Measurements from ENCODE around the gene CAMK1G. TPM values are rescaled to one million over a fixed set of nuclear protein-coding genes. Genes with fewer than 3 reads are reported as not detected.

Gene CAMK1G
- total RNA-seq, 1 experiment from 2014 or later, result not detected

DNA sequence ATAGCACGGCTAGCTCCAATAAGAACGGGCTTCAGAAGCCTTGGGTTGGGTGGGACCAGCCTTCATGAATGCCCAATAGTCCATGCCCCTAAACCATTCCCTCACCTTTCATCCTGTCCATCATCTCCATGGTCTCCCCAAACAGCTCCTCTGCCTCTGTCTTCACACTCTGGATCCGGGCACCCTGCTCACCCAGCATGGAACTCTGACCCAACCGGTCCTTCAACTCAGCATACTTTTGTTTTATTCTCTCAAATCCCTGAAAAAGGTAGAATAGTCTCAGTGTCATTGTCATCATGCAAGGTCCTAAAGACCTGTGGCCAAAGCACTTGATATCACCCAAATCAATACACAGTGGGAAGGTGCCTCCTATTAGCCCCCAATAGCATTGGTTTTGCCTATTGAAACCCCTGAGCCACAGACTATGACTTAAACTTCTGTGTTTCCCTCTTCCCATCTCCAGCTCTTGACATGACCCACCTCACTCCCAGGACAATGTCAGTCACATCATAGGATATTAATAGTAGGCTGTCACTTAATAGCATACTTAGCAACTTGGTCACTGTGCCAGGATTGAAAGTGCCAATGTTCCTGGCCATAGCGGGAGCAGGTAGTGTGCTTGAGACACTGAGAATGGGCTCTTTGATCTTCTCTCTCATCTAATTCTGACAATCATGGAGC lies 33.0 kb downstream of the CAMK1G start:
- H3K4me3 Mint-ChIP-seq (ENCODE audit: unreplicated experiment), result no peak overlapping the region
- H3K36me3 Mint-ChIP-seq (ENCODE audit: insufficient read depth, unreplicated experiment), result peaks cover 100% of the 10 kb centered on the region
- no peaks in the 10 kb centered on the region for H3K27me3 Mint-ChIP-seq (ENCODE audit: insufficient read depth, unreplicated experiment)
- H3K4me1 Mint-ChIP-seq (ENCODE audit: insufficient read depth, unreplicated experiment), result peaks cover 32% of the 10 kb centered on the region
- DNase-seq (ENCODE audit: unreplicated experiment), result no peak
- intact Hi-C loops (cut with micrococcal nuclease), result no loop called here
- TF ChIP-seq, protein P1, sequence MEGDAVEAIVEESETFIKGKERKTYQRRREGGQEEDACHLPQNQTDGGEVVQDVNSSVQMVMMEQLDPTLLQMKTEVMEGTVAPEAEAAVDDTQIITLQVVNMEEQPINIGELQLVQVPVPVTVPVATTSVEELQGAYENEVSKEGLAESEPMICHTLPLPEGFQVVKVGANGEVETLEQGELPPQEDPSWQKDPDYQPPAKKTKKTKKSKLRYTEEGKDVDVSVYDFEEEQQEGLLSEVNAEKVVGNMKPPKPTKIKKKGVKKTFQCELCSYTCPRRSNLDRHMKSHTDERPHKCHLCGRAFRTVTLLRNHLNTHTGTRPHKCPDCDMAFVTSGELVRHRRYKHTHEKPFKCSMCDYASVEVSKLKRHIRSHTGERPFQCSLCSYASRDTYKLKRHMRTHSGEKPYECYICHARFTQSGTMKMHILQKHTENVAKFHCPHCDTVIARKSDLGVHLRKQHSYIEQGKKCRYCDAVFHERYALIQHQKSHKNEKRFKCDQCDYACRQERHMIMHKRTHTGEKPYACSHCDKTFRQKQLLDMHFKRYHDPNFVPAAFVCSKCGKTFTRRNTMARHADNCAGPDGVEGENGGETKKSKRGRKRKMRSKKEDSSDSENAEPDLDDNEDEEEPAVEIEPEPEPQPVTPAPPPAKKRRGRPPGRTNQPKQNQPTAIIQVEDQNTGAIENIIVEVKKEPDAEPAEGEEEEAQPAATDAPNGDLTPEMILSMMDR (IDR thresholded peaks at IDR 0.05; ENCODE audit: unreplicated experiment), result no peak
- H3K27ac Mint-ChIP-seq (ENCODE audit: low read depth, unreplicated experiment), result peak overlapping the region; percentile 36
- no TSS peak for BruUV-seq (replicated peaks)
- POLR2A ChIA-PET, result interaction anchor here (0.6 to 6.7 kb wide), 8 partner anchors 9 to 1277 kb away, joined by 3 to 52 read pairs (median 4); partner anchors contain the start of gene LAMB3
- no peaks in the 10 kb centered on the region for H3K9me3 Mint-ChIP-seq (ENCODE audit: unreplicated experiment)
- CTCF ChIA-PET, result interaction anchor here (0.7 to 6.6 kb wide), 15 partner anchors 9 to 207 kb away, joined by 3 to 71 read pairs (median 5); no protein-coding TSS in a partner anchor

DNA sequence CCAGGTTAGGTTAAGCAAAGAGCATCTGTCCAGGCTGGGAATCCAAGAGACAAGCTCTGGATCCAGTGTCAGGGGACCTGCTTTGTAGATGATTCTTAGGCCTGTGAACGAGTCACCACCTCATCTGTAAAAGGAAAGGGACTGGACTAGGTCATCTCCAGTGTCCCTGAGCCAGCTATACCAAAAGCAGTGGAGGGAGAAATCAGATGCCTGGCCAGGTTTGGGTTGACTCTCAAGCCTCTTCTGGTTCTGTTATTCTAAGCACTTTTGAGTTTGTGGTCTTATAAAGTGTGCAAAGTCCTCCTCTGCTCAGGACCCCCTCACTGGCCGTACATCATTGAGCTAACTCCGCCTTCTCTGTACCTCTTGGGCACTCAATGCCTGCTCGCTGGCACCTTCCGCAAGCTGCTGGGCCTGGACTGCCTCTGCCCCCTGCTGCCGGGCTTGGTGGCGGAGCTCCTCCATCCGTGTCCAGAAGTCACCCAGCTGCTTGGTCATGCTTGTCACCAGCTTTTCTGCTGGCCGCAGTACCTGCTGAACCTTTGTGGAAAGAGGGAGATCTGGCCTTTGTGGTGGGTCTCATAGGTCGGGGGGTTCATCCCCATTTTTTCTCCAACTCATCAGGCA lies 33.6 kb downstream of the CAMK1G start:
- Mint-ChIP-seq H3K27me3 (ENCODE audit: insufficient read depth, unreplicated experiment) (no peaks in the 10 kb centered on the region), H3K4me3 (ENCODE audit: unreplicated experiment) (no peak overlapping the region), H3K36me3 (ENCODE audit: insufficient read depth, unreplicated experiment) (peaks cover 100% of the 10 kb centered on the region), H3K27ac (ENCODE audit: low read depth, unreplicated experiment) (peak overlapping the region; percentile 36), H3K9me3 (ENCODE audit: unreplicated experiment) (no peaks in the 10 kb centered on the region), H3K4me1 (ENCODE audit: insufficient read depth, unreplicated experiment) (peaks cover 38% of the 10 kb centered on the region)
- POLR2A ChIA-PET, result interaction anchor here (0.6 to 6.7 kb wide), 10 partner anchors 9 to 1277 kb away, joined by 3 to 52 read pairs (median 4); partner anchors contain the start of genes CAMK1G and LAMB3
- TF ChIP-seq, protein P1 (IDR thresholded peaks at IDR 0.05; ENCODE audit: unreplicated experiment), result no peak
- BruUV-seq (replicated peaks), result no TSS peak
- intact Hi-C loops (cut with micrococcal nuclease), result no loop called here
- CTCF ChIA-PET, result interaction anchor here (1.0 to 6.6 kb wide), 11 partner anchors 12 to 206 kb away, joined by 3 to 71 read pairs (median 5); no protein-coding TSS in a partner anchor
- DNase-seq (ENCODE audit: unreplicated experiment), result no peak

DNA sequence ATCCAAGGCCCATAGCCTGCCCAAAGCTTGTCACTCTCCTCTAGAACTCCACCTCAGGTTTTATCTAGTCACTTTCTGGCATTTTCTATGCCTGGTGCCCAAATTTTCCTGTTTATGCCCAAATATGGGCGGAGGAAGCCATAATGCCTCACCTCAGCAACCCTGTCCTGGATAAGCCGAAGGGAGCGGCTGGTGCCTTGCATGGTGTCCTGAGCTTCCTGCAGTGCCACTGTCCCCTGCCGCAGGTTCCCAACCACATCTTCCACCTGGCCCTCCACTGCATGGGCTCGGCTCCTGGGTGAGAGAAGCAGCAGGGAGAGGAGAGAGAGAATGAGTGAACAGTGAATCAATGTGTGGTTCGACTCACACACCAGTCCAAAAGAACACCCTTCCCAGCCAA lies 34.2 kb downstream of the CAMK1G start:
- intact Hi-C loops (cut with micrococcal nuclease), result no loop called here
- H3K9me3 Mint-ChIP-seq (ENCODE audit: unreplicated experiment), result no peaks in the 10 kb centered on the region
- TF ChIP-seq, protein P1 (IDR thresholded peaks at IDR 0.05; ENCODE audit: unreplicated experiment), result no peak
- H3K36me3 Mint-ChIP-seq (ENCODE audit: insufficient read depth, unreplicated experiment), result peaks cover 100% of the 10 kb centered on the region
- no peaks in the 10 kb centered on the region for H3K27me3 Mint-ChIP-seq (ENCODE audit: insufficient read depth, unreplicated experiment)
- H3K4me1 Mint-ChIP-seq (ENCODE audit: insufficient read depth, unreplicated experiment), result peaks cover 44% of the 10 kb centered on the region
- no peak overlapping the region for H3K4me3 Mint-ChIP-seq (ENCODE audit: unreplicated experiment)
- ChIA-PET POLR2A (interaction anchor here (0.5 to 6.7 kb wide), 12 partner anchors 8 to 758 kb away, joined by 3 to 52 read pairs (median 4); partner anchors contain the start of genes CAMK1G and LAMB3), CTCF (interaction anchor here (1.0 to 6.6 kb wide), 12 partner anchors 12 to 205 kb away, joined by 3 to 71 read pairs (median 5); no protein-coding TSS in a partner anchor)
- BruUV-seq (replicated peaks), result no TSS peak
- DNase-seq (ENCODE audit: unreplicated experiment), result no peak
- H3K27ac Mint-ChIP-seq (ENCODE audit: low read depth, unreplicated experiment), result no peak overlapping the region

DNA sequence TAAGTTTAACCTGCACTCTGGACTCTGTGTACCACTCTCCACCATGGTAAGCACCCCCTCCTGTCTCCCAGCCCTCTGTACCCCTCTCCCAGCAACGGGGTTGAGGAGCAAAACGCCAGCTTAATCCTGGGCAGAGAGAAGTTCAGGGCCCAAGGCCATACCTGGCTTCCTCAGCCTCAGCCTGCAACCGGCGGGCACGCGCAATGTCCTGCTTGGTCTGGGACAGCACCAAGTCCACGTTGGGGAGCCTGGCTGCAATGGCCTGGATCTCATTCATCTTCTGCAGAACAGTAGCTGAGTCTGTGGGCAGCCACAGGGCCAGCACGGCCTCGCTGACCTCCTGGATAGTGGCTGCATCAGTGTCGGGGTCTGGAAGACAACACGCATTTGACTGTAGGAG lies 34.8 kb downstream of the CAMK1G start:
- POLR2A ChIA-PET, result interaction anchor here (0.5 to 6.7 kb wide), 12 partner anchors 9 to 758 kb away, joined by 3 to 52 read pairs (median 4); partner anchors contain the start of genes CAMK1G and LAMB3
- Mint-ChIP-seq H3K36me3 (ENCODE audit: insufficient read depth, unreplicated experiment) (peaks cover 100% of the 10 kb centered on the region), H3K4me1 (ENCODE audit: insufficient read depth, unreplicated experiment) (peaks cover 48% of the 10 kb centered on the region), H3K27me3 (ENCODE audit: insufficient read depth, unreplicated experiment) (no peaks in the 10 kb centered on the region), H3K27ac (ENCODE audit: low read depth, unreplicated experiment) (no peak overlapping the region), H3K4me3 (ENCODE audit: unreplicated experiment) (no peak overlapping the region), H3K9me3 (ENCODE audit: unreplicated experiment) (no peaks in the 10 kb centered on the region)
- TF ChIP-seq, protein P1 (IDR thresholded peaks at IDR 0.05; ENCODE audit: unreplicated experiment), result no peak
- no TSS peak for BruUV-seq (replicated peaks)
- intact Hi-C loops (cut with micrococcal nuclease), result no loop called here
- CTCF ChIA-PET, result interaction anchor here (0.7 to 6.6 kb wide), 12 partner anchors 8 to 128 kb away, joined by 5 to 71 read pairs (median 6); no protein-coding TSS in a partner anchor
- no peak for DNase-seq (ENCODE audit: unreplicated experiment)
